Measurements from ENCODE around the gene CTSO. TPM values are rescaled to one million over a fixed set of nuclear protein-coding genes. Genes with fewer than 3 reads are reported as not detected.
"Not testable (repeated sequence)": the region's sequence is repeated elsewhere in the genome, so short reads cannot be mapped to it uniquely, and the experiment has no call there.

The CTSO gene
- total and polyA plus RNA-seq, 8 donors = 1.2 to 41.7 (median 5.7) TPM

GRCh38 chr4:155900381-155900780 is 53.3 kb downstream of the CTSO start:
- peaks cover 0 to 6% (median 0%) of the 10 kb centered on the region in 4 donors for H3K9me3 ChIP-seq
- TF ChIP-seq POLR2AphosphoS5 (IDR thresholded peaks at IDR 0.05) (no peak), CTCF (IDR thresholded peaks at IDR 0.05) (no peak), POLR2A (IDR thresholded peaks at IDR 0.05) (no peak), EP300 (IDR thresholded peaks at IDR 0.05) (no peak)
- H3K4me3 ChIP-seq = no peak overlapping the region
- 49 to 69% (median 61%) methylated on average over 1 of the region's 1 CpG for WGBS, 5 donors
- no peaks in the 10 kb centered on the region for H3K27me3 ChIP-seq
- peak in 1 of 2 donors; percentile 59 for DNase-seq
- no peaks in the 10 kb centered on the region for H3K36me3 ChIP-seq
- H3K27ac ChIP-seq = peak overlapping the region in 1 of 5 donors; percentile 22
- H3K4me1 ChIP-seq = peaks cover 0 to 11% (median 3%) of the 10 kb centered on the region in 4 donors
- intact Hi-C loops (cut with DNase I; ENCODE audit: low total_unique reads) = no loop called here

- H3K27ac ChIP-seq = no peak overlapping the region
- intact Hi-C loops (cut with DNase I; ENCODE audit: low total_unique reads) = no loop called here
- peaks cover 0 to 6% (median 0%) of the 10 kb centered on the region in 4 donors for H3K9me3 ChIP-seq
- TF ChIP-seq POLR2A (IDR thresholded peaks at IDR 0.05) (no peak), EP300 (IDR thresholded peaks at IDR 0.05) (no peak), POLR2AphosphoS5 (IDR thresholded peaks at IDR 0.05) (no peak), CTCF (IDR thresholded peaks at IDR 0.05) (no peak)
- H3K27me3 ChIP-seq = no peaks in the 10 kb centered on the region
- no peaks in the 10 kb centered on the region for H3K36me3 ChIP-seq
- H3K4me1 ChIP-seq = peaks cover 0 to 11% (median 3%) of the 10 kb centered on the region in 4 donors
- WGBS, 5 donors = 23 to 45% (median 27%) methylated on average over 3 of the region's 3 CpGs
- no peak for DNase-seq
- H3K4me3 ChIP-seq = no peak overlapping the region
Measured at GRCh38 chr4:155899891-155900290, 53.8 kb downstream of the CTSO start.

GRCh38 chr4:155898371-155898770 is 55.3 kb downstream of the CTSO start:
- intact Hi-C loops (cut with DNase I; ENCODE audit: low total_unique reads) = not testable (repeated sequence)
- 78 to 81% (median 80%) methylated on average over 2 of the region's 2 CpGs for WGBS, 5 donors

GRCh38 chr4:155891058-155891457 is 62.6 kb downstream of the CTSO start:
- no peaks in the 10 kb centered on the region for H3K36me3 ChIP-seq
- no peak for TF ChIP-seq POLR2AphosphoS5 (IDR thresholded peaks at IDR 0.05)
- no peak for TF ChIP-seq EP300 (IDR thresholded peaks at IDR 0.05)
- no peak for TF ChIP-seq POLR2A (IDR thresholded peaks at IDR 0.05)
- TF ChIP-seq CTCF (IDR thresholded peaks at IDR 0.05) = no peak
- no peaks in the 10 kb centered on the region for H3K27me3 ChIP-seq
- H3K4me1 ChIP-seq = no peaks in the 10 kb centered on the region
- WGBS, 5 donors = 67 to 75% (median 72%) methylated on average over 3 of the region's 3 CpGs
- intact Hi-C loops (cut with DNase I; ENCODE audit: low total_unique reads) = no loop called here
- H3K27ac ChIP-seq = no peak overlapping the region
- no peak overlapping the region for H3K4me3 ChIP-seq
- H3K9me3 ChIP-seq = no peaks in the 10 kb centered on the region
- DNase-seq = no peak

More at GRCh38 chr4:155898371-155898770, 55.3 kb downstream of the CTSO start:
- not testable (repeated sequence) for H3K36me3 ChIP-seq, H3K27ac ChIP-seq, DNase-seq, H3K27me3 ChIP-seq, H3K9me3 ChIP-seq, H3K4me3 ChIP-seq
- peaks cover 0 to 11% (median 3%) of the 10 kb centered on the region in 4 donors for H3K4me1 ChIP-seq

GRCh38 chr4:155889946-155890345 is 63.7 kb downstream of the CTSO start:
- Histone ChIP-seq H3K27ac (no peak overlapping the region), H3K36me3 (no peaks in the 10 kb centered on the region)
- WGBS, 5 donors = 71 to 89% (median 81%) methylated on average over 2 of the region's 2 CpGs

More at GRCh38 chr4:155889946-155890345, 63.7 kb downstream of the CTSO start:
- Histone ChIP-seq H3K4me1 (no peaks in the 10 kb centered on the region), H3K4me3 (no peak overlapping the region), H3K9me3 (no peaks in the 10 kb centered on the region), H3K27me3 (no peaks in the 10 kb centered on the region)
- no peak for DNase-seq
- intact Hi-C loops (cut with DNase I; ENCODE audit: low total_unique reads) = no loop called here
- no peak for TF ChIP-seq EP300 (IDR thresholded peaks at IDR 0.05)
- no peak for TF ChIP-seq CTCF (IDR thresholded peaks at IDR 0.05)
- no peak for TF ChIP-seq POLR2AphosphoS5 (IDR thresholded peaks at IDR 0.05)
- no peak for TF ChIP-seq POLR2A (IDR thresholded peaks at IDR 0.05)

All from stomach (tissue), 9 donors.